ENCODE data around the gene ACP2. TPM values are rescaled to one million over a fixed set of nuclear protein-coding genes. Genes with fewer than 3 reads are reported as not detected.

Gene ACP2
- total and polyA plus RNA-seq, 9 of the 15 experiments (the other 6 are each of a cell fraction or from before 2014, with no cell fraction given): 1.9 to 20.0 (median 11.6) TPM

DNA sequence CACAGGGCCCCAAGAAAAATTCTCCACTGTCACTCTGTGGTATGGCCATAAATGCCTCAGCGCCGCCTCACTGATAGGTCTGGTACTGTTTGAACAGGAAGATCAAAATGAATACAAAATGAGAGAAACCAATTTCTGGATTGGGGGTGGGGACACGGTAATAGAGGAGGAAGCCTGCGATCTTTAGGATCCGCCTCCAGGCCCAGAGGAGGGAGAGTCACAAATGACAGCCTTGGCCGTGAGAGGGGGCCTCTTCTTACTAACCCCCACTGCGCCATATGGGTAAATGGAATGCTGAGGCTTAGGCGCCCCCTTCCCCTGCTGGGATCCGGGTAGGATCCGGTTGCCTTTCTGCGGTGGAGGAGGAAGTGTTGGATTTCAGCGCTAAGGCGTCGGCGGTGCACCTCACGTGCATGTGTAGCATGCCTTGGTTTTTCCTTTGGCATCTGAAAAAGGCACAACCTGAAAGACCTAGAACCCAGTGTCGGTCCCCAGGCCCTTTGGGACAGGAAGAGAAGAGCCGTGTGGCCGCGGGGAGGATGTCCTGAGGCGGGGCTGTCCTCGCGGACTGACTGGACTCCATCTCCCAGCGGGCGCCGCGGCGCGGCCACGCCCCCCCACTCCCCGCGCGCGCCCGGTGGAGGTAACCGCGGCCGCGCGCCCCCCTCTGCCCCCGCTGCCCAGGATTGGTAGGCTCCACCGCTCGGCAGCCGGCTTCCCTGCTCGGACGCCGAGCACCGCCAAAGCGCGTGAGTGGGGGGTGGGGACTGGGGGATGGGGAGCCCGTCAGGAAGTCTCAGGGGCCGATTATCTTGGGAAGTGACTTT lies 20.6 kb upstream of the ACP2 start (continued):
- peak; percentile 71; the same call in 1 of the 2 replicates for TF ChIP-seq ZNF592 (IDR thresholded peaks at IDR 0.05)
- TF ChIP-seq NCOA4 (IDR thresholded peaks at IDR 0.05; ENCODE audit: partially characterized antibody): no peak
- TF ChIP-seq NCOA1 (IDR thresholded peaks at IDR 0.05; ENCODE audit: low read depth): peak; percentile 61
- TF ChIP-seq ZNF395 (CRISPR knock-in tag; IDR thresholded peaks at IDR 0.05): peak; percentile 79; the same call in 1 of the 2 replicates
- no peak for TF ChIP-seq SRSF1 (IDR thresholded peaks at IDR 0.05; ENCODE audit: low read depth, low read length)
- TF ChIP-seq, protein P1, sequence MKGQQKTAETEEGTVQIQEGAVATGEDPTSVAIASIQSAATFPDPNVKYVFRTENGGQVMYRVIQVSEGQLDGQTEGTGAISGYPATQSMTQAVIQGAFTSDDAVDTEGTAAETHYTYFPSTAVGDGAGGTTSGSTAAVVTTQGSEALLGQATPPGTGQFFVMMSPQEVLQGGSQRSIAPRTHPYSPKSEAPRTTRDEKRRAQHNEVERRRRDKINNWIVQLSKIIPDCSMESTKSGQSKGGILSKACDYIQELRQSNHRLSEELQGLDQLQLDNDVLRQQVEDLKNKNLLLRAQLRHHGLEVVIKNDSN (CRISPR knock-in tag; IDR thresholded peaks at IDR 0.05): peak; percentile 71
- peak; percentile 66 for TF ChIP-seq RBFOX2 (IDR thresholded peaks at IDR 0.05; ENCODE audit: low read depth, low read length)
- TF ChIP-seq KAT7 (CRISPR knock-in tag; IDR thresholded peaks at IDR 0.05; ENCODE audit: borderline replicate concordance): no peak
- TF ChIP-seq RBM39 (optimal IDR thresholded peaks at IDR 0.05; ENCODE audit: low read depth, low read length): no peak
- peak; percentile 29; the same call in 1 of the 2 replicates for TF ChIP-seq MAFF (IDR thresholded peaks at IDR 0.05; ENCODE audit: low read length)
- TF ChIP-seq, protein P2, sequence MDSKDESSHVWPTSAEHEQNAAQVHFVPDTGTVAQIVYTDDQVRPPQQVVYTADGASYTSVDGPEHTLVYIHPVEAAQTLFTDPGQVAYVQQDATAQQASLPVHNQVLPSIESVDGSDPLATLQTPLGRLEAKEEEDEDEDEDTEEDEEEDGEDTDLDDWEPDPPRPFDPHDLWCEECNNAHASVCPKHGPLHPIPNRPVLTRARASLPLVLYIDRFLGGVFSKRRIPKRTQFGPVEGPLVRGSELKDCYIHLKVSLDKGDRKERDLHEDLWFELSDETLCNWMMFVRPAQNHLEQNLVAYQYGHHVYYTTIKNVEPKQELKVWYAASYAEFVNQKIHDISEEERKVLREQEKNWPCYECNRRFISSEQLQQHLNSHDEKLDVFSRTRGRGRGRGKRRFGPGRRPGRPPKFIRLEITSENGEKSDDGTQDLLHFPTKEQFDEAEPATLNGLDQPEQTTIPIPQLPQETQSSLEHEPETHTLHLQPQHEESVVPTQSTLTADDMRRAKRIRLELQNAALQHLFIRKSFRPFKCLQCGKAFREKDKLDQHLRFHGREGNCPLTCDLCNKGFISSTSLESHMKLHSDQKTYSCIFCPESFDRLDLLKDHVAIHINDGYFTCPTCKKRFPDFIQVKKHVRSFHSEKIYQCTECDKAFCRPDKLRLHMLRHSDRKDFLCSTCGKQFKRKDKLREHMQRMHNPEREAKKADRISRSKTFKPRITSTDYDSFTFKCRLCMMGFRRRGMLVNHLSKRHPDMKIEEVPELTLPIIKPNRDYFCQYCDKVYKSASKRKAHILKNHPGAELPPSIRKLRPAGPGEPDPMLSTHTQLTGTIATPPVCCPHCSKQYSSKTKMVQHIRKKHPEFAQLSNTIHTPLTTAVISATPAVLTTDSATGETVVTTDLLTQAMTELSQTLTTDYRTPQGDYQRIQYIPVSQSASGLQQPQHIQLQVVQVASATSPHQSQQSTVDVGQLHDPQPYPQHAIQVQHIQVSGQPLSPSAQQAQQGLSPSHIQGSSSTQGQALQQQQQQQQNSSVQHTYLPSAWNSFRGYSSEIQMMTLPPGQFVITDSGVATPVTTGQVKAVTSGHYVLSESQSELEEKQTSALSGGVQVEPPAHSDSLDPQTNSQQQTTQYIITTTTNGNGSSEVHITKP (IDR thresholded peaks at IDR 0.05; ENCODE audit: partially characterized antibody): peak; percentile 100
- TF ChIP-seq SIRT6 (IDR thresholded peaks at IDR 0.05; ENCODE audit: low read depth, low read length): no peak
- no peak for TF ChIP-seq ATF6 (CRISPR knock-in tag; IDR thresholded peaks at IDR 0.05)
- peak; percentile 61 for TF ChIP-seq KDM5B (IDR thresholded peaks at IDR 0.05; ENCODE audit: insufficient replicate concordance, low read depth, low read length)

Data from K562 (cell line).